Glomerular visceral epithelial cell (primary cell): ENCODE results near the gene RASGRF2.
"Not testable (repeated sequence)": the region's sequence is repeated elsewhere in the genome, so short reads cannot be mapped to it uniquely, and the experiment has no call there.

Experiments
- DNase-seq: peaks from one replicate; pipeline ENCODE4 v3.0.0-alpha.2; 2016; ENCODE audit errors: extremely low spot score

Gene RASGRF2

DNA sequence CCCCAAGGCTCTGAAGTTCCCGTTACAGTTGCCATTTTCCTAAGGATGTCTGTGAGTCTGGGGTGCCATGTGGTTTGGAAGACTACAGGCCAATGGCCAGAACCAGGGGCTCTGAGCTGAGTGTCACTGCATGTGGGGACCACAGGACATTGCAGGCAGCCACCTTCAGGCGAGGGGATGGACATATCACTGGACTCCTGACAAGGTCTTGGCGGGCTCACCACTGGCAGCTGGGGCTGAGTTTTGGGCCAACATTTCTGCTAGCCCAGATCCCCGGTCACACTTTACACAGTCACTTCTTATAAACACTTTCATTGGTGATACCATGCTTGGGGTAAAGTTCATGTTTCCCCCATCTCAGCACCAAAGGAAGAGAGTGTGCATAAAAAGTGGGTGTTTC lies 109.8 kb downstream of the RASGRF2 start:
- DNase-seq = no peak

DNA sequence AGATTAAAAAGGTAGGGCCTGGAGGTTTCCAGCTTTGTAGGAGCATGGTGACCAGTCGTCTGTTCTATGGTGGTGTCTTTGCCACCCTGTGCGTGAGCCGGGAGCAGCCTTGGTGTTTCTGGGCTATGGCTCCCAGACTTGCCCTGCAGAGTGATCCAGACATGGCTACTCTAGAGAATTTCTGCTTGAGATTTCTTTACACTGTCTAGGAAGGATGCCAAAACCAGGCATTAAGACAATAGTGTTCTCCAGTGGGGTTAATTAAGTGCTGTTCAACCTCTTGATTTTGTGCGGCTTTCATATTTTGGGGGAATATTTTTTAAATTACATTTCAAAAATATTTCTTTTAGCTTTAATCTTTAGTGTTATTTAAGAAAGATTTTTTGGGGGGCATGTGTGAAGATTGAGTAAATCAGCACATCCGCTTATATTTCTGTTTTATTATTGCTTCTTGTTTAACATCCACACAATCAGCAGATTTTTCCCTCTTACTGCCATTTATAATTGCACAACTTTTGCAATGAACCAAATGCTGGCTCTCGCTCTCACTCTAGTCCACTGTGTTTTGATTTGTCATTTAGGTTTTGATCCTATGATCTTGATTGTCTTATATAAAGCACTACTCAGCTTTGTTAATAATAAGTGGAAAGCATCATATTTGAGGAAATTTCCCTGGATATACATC lies 110.5 kb downstream of the RASGRF2 start:
- DNase-seq = no peak

- DNase-seq = no peak
Observed at GRCh38 chr5:81075041-81075440, 114.9 kb downstream of the RASGRF2 start.

GRCh38 chr5:81077105-81077504 lies 116.9 kb downstream of the RASGRF2 start:
- no peak for DNase-seq

DNA sequence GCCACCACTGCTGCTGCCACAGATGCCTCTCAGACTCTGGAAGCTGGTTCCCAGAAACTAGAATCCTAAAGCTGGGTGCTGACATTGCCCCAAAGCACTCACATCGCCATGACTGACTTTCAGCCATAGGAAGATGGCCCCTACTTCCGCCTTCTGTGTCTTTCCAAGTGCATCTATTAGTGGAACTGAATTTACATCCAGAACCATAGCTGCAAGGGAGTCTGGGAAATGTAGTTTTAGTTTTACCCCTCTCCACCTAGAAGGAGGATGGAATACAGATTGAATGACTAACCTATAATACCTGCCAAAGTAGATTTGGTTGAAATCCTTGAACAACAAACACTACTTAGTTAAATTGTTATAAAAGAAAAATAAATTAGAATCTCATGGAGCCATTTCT lies 118.8 kb downstream of the RASGRF2 start:
- DNase-seq = no peak

DNA sequence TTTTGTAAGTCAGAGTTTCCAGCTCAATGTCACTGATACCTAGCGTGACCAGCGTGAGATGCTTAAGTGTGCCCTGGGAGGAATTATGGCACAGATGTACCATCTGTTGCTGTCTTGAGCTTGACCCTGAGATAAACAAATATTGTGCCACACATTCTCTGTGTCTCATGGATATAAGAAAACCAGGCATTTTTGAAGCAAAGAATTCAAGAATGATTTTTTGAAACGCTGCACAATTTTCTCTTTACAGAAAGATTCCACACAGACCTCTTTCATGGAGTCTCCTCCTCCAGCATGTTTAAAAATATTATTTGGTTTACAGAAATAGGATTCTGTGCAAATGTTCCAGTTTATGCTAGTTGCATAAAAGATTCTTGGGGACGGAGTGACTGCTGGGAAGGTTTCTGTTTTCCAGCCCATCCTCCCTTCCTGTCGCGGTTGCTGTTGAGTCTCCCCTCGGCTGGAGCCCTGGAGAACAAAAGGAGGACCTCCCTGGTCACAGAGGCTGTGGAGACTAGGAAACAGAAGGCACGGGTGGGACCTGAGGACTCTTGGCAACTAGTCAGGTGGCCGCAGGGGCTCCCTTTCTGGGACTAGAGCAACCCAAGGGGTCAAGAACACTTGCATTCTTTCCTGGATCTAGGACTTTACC lies 120.8 kb downstream of the RASGRF2 start:
- DNase-seq = no peak

DNA sequence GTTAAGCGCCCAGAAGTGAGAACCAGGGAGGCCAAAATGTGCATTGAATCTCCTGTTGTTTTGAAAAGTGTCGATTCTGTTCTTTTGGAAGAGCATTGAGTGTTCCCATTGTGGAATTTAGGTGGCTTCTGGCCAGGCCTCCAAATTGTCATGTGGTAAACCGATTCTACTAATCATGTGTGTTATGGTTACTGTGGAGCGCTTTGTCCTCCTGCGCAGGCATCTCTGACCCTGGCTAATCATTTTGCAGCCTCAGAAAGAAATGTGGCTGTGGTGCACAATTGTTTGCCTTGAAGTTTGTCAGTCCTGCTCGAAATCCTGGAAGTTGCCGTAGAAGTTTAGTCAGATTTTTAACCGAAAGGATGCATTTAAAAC lies 121.3 kb downstream of the RASGRF2 start:
- DNase-seq = no peak

DNA sequence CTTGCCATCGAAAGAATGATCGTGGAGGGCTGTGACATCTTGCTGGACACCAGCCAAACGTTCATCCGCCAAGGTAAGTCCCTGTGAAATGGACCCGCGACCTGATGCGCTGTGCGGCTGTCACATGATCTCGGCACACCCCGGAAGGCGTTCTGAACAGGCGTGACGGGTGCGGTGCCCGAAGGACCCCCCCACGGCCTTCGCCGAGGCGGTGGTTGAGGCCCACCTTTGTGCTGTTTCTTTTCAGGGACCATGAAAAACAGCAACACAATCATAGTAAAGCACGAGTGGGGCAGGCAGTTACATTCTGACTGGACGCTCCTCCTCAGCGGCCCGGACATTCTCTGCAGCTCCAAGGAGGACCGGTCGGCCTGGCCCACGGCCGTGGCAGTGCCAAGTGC lies 126.7 kb downstream of the RASGRF2 start:
- DNase-seq = no peak

DNA sequence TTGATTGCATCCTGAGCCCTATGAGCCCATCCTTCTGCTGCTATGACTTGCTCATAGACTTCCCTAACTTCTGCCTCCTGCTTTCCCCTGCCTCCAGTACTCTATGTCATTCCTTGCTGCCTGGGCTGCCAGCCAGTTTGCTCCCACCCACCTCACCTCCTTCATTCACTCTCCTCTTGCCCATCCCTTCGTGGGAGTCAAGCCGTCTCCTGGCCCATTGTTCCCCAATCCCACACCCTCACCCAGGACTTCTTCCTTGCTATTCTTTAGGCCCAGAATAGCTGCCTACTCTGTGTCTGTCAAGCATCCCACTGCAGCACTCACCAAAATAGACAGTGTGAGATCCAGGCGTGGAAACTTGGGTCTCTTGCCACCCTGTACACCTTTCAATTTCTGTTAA lies 131.0 kb downstream of the RASGRF2 start:
- DNase-seq = no peak

- no peak for DNase-seq
Observed at GRCh38 chr5:81093536-81094196, 133.5 kb downstream of the RASGRF2 start.

GRCh38 chr5:81095835-81096234 lies 135.7 kb downstream of the RASGRF2 start:
- no peak for DNase-seq

DNA sequence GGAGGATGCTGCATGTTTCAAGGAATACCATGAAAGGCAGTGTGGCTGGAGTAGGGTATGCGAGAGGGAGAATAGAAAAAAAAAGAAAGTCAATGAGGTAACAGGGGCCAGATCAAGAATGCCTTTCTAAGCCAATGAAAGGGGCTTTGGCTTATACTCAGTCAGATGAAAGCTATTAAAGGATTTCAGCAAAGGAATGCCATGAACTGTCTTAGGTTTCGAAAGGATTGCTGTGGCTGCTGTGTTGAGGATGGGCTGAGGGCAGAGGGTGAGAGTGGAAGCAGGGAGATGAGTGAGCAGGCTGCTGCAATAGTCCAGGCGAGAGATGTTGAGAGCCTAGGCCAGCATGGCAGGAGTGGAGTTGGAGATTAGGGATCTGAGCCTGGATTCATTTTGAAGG lies 137.6 kb downstream of the RASGRF2 start:
- DNase-seq = no peak

GRCh38 chr5:81105261-81105877 lies 145.2 kb downstream of the RASGRF2 start:
- no peak for DNase-seq

DNA sequence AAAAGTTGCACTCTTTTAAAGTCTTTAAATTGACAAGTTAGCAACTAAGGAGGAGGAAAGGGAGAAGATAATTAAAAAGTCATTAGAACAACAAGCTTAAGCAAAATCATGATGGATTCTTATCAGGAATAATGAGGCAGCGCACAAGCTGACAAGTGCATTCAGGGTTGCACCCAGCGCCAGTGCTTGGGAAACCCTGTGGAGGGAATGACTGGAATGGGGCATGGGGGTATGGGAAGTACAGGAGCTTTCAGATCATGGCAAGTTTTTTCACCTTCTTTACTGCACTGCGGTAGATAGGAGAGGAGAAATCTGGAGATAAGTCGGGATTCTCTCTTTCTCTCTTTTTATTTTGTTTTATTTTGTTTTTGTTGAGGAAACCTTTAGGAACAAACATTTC lies 155.1 kb downstream of the RASGRF2 start:
- DNase-seq = no peak

DNA sequence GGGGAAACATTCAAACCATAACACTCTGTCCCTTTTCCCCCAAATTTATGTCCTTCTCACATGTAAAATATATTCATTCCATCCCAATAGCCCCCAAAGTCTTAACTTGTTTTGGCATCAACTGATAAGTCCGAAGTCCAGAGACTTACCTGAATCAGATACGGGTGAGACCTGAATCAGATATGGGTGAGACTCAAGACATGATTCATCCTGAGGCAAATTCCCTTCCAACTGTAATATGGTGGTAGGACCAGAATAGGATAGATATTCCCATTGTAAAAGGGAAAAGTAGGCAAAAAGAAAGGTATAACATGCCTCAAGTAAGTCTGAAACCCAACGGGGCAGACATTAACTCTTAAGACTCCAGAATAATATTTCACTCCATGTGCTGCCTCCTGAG lies 157.4 kb downstream of the RASGRF2 start:
- DNase-seq = no peak

GRCh38 chr5:81121273-81121672 lies 161.1 kb downstream of the RASGRF2 start:
- no peak for DNase-seq

- DNase-seq = no peak
Observed at GRCh38 chr5:81121836-81122630, 161.9 kb downstream of the RASGRF2 start.

DNA sequence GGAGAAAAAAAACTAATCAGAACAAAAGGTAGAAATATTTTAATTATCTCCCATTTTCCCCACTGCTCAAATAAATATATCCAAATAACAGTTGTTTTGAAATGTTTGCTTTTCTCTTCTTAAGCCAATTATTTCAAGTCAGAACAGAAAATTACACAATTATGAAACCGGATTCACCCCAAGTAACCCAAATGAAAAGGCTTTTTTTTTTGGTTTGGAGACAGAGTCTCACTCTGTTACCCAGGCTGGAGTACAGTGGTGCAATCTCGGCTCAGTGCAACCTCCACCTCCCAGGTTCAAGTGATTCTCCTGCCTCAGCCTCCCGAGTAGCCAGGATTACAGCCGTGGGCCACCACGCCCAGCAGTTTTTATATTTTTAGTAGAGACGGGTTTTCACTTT lies 164.5 kb downstream of the RASGRF2 start:
- not testable (repeated sequence) for DNase-seq

- DNase-seq = no peak
Observed at GRCh38 chr5:81125959-81126358, 165.8 kb downstream of the RASGRF2 start.

DNA sequence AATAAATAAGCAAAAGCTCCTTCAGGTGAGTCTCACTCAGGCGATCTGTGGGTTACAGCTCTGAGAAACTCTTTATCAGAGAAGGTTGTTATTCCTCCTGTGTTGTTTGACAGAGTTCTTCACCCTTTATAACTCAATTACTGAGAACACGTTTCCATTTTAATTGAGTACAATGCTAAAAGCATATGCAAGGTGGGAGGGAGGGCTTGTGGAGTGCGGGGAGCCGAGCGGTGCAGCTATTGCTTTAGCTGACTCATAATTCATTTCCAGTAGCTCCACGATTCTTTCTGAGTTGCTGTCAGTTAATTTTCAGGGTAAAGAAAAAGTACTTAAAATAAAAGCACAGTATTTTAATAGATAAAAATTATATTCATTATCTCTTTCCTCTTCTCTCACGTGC lies 168.3 kb downstream of the RASGRF2 start:
- DNase-seq = no peak

DNA sequence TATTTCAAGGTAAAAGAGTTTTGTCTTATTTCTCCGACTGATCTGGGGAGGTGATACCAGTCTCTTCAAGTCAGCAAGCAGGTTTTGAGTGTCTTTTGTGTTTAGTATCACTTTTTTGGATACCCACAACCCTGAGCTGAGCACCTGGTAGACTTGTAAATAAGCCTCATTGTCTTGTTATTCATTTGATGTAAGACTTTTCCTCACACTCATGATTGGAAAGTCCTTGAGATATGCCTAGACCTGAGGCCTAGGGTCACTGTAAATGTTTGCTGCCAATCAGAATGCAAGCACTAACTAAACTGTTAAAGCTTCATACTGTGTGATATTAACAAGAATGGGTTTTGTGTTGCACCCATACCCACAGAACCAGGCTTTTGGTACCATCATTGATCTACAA lies 172.2 kb downstream of the RASGRF2 start:
- no peak for DNase-seq

DNA sequence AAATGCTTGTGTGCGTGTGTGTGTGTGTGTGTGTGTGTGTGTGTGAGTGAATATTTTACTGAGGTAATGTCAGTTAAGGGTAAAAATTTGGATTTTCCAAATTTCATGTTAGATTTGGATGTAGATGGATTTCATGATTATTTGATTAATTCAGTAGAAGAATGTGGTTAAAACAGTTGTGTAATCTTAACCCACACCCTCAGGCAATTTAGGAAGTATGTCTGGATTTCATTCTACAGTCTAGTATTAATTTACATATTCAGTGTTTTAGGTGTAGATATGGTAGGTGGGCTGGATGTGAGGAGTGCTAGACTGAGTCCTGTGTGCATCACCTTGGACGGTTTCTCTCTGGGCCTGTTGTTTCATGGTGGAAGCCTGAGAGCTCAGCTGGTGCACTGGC lies 173.9 kb downstream of the RASGRF2 start:
- no peak for DNase-seq
